HuH-7 (cell line): ENCODE measurements around the gene RUNX2.
"Not testable (repeated sequence)": the region's sequence is repeated elsewhere in the genome, so short reads cannot be mapped to it uniquely, and the experiment has no call there.

Source experiments
- DNase-seq: peaks from one replicate; pipeline ENCODE4 v3.0.0; 2011; ENCODE audit warnings: low spot score

RUNX2 gene

DNA sequence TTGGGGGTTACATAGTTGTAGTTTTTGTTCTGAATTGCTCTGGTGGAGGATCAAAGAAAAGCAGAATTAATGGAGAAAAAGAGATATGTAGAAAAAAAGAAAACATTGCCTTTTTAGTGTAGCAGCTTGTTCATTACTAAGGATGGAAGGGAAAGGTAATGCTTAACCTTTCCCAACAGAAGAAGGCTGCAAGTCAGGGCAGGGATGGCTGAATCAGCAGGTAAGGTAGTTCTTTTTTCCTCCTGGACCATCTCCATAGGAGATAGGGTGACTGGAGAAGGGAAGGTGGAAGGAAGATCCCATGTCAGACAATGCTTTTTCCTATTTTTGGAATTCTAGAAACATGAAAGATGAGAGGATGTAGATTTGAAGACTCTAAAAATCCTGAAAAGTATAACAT is 129.0 kb downstream of the RUNX2 start:
- no peak for DNase-seq

DNA sequence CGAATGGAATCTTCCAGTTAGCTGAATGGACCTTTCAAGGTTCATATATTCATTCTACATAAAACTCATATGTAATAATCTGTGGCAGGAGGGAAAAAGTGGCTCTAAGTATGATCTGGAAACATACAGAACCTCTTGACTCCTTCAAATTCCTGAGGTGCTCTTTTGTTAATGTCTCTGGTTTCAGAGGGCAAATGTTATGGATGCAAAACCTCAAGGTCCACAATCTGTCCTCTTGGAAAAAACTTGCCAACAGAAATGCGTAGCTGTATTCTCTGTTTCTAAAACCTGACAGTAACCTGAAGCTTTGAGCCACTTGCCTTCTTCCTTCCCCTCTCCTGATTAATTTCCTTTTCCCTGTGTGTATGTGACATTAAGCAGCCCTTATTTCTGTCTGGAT is 130.5 kb downstream of the RUNX2 start:
- no peak for DNase-seq

DNA sequence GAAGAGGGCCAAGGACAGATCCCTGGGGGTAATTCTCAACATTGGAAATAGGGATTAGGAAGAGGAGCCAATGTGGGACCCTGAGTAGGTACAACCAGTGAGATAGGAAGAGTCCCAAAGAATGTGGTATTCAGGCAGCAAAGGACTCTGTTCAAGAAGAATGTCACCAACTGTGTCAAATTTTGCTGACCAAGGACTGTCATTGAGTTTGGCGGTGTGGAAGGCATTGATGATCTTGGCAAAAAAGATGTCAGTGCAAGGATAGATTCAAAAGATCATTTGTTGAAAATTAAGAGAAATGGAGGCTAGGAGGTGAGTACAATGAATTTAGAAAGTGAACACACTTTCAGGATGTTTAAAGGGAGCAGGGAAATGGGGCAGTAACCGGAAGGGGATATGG is 132.0 kb downstream of the RUNX2 start:
- DNase-seq, result no peak

DNA sequence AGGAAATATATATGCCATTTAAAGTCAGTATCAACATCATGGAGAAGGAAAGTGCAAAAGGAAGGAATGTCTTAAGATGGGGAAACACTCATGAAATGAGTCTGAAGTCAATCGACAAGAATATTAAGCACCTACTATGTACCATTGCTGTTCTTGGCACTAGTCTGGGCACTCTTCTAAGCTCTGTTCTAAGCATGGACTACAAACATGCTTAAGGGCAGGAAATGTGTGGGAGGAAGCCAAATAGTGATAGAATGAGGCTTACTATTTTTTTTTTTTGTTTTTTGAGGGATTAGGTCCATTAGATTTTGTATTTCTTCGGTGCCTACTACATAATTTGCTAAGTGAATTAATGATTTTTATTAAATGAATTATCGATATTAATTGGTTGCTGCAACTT is 133.4 kb downstream of the RUNX2 start:
- DNase-seq, result no peak

DNA sequence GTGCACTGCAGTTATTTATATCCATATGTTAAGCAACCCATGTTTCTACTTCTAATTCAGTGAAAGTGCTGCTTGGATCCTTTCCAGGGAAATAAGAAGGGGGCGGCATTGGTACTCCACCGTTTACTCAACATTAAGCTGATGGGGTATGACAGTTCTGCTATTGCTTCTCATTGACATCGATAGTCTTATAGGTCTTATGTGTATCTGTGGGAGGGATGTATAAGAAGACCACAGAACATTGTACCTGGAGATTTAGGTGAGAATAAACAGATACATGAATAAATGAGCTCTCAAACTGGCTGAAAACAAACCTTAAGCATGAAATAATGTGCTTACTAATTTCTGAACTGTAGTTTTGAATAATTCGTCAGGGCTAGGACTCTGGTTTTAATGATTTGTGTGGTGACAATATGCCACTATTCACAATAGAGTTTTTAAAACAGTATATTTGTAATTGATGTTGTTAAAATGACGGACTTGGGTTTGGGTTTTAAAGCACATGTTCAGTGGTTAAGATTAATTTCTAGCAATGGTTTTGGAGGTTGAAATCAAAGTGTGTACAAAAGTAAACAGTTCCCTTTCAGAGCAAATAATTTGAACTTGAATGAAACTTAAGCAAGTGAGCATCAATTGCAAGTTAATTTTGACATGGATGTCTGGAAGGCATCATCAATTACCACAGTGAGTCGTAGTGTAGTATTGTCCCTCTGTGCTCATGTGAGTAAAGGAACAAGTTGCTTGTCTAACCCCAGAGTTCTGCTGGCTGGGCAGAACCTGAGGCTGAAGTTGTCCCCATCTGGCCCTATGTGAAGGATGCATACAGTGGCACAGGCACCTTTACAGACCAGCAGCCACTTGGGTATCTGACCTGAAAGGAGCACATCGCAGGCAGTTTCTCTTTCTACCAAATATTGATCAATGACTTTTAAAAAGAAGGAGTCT is 134.3 kb downstream of the RUNX2 start:
- DNase-seq, result no peak

DNA sequence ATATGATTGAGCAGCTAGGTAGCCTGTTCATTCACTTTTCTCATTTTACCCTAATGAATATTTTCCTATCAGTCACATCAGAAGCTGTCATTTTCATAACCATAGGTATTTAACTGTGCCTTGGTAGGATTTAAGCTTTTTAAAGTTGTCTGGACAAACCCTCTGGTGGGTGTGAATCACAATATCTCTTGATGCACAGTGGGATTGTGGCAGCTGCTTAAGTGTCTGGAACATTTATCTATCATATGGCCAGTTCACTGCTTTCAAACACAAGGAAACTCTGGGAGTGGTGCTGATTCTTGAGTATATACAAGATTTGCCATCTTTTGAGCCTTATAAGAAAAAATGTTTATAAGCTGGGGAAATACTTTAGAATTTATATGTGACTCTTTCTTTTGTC is 136.6 kb downstream of the RUNX2 start:
- DNase-seq, result no peak

DNA sequence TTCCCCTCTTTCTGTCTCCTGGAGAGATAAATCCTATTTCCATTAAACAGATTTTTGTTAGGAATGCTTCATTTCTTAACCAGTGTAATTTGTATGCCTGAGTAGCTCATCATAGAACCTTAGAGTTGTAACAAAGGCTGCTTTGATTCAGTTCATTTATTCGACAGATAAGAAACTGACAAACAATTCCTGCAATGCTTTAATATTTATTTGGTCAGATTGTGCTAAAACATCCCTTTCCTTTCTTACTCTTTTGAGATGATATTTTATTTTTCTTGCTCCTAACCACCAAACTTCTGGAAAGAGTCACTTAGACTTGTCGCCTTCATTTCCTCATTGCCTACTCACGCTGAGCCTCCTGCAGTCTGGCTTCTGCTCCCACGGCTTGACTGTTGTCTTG is 138.6 kb downstream of the RUNX2 start:
- DNase-seq, result no peak

DNA sequence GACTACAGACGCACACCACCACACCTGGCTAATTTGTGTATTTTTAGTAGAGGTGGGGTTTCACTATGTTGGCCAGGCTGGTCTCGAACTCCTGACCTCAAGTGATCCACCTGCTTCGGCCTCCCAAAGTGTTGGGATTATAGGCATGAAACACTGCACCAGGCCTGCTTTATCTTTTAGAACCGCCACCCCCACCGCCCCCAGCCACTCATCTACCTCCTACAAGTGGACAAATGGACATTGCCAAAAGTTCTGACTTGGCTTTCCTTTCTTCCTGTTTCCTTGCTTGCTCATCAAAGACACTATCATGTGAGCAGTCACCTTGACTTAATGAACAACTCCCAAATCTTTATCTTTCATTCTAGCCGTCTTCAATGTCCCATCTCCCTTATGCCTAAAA is 139.3 kb downstream of the RUNX2 start:
- DNase-seq, result not testable (repeated sequence)

DNA sequence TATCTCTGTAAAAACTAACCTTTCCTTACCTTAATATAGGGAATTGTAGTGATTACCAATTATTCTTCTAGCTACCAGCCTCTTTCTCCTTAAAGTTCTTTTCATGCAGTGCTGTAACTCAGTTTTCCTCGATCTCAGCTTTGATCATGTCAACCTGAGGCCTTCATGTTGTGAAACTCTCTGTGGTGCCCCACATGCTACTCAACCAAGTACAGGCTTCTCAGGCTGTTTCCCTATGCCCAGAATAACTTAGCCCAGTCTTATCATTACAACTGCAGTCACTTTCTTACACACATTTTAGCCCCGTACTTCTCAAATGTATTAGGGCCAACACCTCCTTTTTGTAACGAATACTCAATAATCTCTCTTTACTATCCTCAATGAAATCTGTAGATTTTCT is 139.7 kb downstream of the RUNX2 start:
- DNase-seq, result no peak

DNA sequence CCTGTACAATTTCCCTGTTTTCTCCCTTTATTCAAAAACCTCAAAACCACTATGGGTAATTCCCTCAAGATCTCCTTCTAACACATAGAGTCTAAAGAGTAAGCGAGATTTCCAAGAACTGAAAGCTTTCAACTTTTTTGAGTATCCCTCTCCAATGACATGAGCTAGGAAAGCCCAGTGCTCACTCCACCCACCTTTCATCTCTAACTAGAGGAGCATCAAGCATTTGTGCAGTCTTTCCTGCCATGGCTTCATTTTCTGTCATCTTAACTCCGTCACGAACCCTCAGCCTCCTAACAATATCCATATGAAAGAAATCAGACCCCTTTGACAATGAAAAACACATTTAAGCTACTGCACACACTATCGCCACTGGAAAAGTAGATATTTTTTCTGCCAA is 141.5 kb downstream of the RUNX2 start:
- DNase-seq, result no peak

DNA sequence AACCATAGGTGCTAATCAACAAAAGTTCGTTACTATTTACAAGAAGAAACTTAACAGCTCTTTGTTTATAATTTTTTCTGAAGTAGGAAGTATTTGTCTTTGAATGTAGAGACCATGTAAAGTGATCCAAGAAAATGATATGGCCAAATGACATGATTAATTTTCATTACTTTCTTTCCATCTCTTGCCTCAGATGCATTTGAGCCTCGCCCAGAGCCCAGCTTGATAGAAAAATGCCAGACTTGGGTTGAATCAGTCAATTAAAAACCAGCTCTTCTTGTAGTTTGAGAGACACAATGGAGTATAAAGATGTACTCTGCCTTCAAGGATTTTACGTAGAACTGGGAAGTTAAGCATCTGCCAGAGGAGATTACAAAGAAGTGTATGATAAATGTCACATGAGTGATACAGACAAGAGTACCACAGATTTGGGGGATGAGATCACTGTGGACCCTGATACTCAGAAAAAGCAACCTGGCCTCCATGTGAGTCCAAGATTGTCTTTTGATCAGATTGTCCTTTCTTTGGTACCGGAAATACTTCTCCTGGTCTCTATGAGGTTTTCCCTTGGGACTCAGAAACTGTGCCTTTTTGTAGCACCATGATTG is 142.1 kb downstream of the RUNX2 start:
- no peak for DNase-seq

DNA sequence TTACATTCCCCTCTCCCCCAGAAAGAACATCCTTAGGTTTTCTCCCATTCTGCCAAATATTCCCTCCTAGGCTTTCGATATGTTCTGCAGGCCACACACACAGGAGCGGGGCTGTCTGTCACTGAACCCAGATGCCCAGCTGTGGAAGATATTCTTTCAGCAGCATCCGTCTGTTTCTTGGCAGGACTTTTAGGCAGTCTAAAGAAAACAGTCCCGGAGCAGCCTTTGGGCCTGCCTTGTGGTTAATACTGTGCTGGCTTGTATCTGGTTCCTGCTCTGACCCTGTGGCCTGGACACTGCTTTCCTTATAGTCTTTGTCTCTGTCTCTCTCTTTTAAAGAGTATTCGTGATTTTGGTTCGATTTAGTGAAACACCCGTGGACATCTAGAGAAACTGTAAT is 144.3 kb downstream of the RUNX2 start:
- DNase-seq, result no peak

DNA sequence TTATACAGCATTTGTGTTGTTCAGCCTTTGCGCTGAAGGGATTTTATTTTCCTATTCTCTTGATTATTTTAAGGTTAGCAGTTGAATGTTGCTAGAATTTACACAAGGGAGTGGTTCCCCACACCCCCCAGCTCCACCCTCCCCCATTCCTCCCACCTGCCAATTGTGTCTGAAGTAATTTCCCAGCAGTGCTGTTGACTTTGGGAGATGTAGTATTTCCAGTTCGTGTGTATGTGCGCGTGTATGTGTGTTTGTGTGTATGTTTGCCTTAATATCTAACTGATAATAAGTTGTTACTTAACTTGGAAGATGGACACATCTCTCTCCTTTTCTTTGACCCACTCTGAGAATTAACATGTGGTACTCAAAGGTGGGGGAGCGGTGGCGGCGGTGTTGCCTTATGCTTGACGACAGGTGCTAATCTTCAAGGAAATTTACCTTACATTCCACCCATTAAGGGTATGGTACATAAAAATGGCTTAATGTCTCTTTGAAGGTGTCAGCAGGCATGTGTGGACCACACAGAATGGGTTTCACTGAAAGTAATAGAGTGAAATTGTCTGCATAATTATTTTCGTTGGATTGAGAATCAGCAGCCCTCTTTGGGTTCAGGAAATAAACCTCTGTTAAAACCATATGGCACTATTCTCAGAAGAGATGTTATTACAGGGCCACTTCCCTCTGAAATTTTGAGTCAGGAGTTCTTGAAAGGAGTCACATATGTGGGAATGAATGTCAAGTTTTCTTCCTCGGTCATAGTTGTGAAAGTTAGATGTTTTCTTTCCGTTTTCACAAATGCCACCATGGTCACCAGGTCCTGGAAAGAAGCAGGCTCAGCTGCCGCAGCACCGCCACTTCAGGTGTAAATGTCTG is 145.2 kb downstream of the RUNX2 start:
- DNase-seq, result no peak

DNA sequence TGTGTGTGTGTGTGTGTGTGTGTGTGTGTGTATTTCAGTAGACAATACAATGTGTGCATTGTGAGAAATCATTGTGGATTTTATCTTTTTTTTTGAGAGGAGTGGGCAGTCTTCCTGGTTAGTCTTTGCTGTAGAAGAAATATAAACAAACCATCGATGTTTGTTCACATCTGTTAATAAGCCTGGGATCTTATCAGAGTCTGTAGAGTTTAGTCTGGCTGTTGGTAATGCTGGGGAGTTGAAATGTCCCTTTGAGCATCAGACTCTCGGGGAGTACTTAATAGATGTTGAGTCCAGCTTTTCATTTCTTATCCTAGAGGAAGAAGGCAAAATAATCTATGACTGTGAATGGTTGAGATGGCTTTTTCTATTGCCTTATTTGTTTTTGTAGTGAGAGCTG is 146.2 kb downstream of the RUNX2 start:
- DNase-seq, result no peak

DNA sequence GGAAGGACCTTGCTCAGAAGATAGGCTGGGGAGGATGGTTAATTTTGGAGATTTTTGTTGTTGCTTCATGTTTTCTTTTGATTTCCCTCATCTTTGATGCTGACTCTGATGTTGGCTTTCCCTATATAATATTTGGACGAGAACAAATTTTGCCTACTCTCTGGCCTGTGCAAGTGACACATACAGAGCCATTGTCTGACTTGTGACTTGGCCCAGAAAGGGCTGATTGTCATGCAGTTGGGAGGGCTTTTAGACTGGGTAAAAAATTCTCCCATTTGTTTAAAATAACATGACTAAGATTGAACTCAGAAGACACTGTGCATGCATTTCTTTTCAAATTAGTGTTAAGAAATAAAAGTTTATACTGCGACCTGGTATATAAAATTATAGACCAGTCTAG is 148.2 kb downstream of the RUNX2 start:
- DNase-seq, result no peak

DNA sequence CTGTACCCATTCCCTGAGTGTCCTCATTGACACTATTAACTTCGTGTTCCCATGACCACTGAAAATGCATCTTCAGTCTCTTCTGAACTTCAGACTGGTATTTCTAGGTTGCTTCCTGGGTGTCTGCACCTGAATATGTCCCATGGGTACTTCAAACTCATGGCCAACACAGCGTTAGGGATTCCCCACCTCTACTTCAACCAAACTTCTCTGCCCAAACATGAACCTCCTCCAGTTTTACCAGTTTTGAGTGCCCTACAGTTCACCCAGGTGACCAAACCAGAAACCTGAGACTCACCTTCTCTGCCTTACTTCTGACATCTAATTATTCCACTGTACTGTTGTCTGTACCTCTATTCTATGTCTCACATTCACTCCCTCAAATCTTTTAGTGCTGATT is 149.1 kb downstream of the RUNX2 start:
- DNase-seq, result no peak

DNA sequence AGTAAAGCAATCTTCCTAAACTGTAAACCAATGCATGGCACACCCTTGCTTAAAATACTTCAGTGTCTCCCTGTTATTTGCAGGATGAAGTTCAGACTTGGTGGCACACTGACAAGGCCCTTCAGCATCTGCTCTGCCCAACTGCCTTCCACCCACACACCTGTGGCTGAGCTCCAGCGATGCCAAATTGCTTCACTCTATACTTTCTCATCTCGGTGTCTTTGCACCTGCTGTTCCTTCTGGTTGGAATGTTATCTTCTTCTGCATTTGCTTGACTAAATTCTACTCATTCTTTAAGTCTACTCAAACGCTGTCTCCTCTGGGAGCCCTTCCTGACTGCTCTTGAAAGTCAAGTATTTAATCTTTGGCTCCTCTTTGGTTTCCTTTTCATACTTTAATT is 149.7 kb downstream of the RUNX2 start:
- no peak for DNase-seq

DNA sequence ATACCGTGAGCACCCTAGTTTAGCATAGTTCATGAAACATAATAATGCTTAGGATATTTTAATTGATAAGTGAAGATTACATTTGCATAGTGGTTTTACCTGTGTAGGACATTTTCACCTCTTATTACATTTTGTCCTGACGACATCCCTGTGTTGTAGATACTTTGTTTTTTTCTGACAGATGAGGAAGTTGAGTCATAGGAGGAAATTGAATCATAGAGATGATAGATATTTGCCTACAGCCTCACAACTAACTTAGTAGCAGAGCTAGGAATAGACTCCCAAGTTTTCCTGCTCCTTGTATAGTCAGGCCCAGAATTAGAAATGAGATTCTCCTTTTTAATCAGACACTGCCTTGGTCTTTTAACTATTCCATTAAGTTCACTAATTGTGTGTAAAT is 150.1 kb downstream of the RUNX2 start:
- DNase-seq, result no peak

DNA sequence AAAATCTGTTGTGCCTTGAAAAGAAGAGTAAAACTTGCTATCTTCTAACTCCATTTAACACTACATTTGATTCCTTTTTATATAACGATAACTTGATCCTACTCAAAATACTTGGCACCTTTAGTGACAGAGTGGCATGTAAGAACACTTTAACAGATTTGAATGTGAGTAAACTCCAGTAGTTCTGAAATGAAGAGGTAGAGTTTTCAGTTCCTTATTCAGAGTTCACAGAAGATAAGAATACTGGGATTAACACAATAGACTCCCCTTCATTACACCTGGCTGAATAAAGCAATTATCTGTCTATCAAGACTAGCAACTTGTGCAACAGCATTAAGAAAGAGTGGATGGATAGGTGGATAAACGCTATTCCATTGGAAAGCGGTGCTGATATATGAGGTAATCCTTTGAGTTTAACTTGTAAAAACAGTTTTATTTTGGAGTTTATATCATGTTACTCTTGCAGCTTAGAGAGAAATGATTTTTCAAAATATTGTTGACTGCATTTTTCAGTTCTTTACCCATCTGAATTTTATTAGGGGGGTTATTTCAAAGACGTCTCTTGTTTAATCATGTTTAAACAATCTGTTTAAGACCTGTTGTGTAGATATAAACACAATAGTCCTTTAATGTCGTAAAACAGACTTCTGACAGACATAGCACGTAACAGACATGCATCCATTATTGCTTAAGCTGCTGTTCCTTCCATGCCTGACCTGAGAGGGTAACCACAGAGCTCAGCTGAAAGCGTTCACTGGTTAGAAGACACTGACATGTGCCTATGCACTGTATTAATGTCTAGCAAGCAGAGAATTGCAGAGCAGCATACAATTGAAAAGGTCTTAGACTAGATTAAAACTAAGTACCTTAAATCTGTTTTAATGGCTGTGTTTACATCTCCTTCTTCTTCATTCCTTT is 152.0 kb downstream of the RUNX2 start:
- no peak for DNase-seq

DNA sequence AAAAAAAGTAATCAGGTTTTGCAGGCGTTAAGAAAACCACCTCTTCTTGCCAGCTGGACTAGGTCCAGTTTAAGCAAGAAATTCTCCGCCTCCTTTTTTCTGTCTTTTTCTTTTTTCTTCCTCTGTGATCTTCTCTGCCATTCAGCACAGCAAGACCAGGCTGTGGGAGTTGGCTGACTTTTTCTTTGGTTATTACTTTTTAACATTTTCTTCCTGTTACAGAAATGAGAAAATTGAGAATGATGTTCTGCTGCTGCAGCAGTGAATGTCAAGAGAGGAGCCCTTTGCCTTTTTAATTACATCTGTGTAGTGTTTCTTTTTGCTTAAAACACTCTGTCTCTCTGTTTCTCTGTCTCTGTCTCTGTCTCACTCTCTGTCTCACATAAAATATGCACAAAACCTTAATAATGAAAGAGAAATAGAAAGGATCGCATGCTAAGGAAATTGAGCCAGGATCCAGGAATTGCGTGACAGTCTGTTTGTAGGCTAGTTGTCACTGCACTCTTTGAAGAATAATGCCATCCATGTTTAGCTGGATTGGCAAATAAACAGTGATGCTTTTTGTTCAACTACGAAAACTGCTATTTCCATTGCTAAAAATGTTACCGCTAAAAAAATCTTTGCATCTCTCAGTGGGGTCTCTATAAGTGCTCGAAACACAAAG is 152.8 kb downstream of the RUNX2 start:
- DNase-seq, result no peak

DNA sequence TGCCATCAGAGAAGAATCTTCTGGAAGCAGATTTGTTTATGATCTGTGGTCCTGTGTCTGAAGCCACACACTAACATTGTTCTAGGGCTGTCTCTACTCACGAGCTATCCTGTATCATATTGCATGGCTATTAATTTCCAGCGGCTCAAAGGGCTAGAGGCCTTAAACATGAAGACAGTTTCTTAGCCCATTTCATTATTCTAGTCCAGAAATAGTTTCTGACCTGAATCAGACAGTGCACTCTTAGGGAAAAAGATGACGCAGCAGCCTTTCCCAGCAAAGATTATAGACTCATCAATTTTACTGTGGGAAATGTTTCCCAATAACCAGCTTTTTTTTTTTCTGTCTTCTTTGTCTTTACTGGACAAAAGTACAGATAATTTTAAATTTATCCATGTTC is 154.9 kb downstream of the RUNX2 start:
- DNase-seq, result no peak
